HG03460 (cell line): ENCODE data around the gene WBP1L.
"Not testable (repeated sequence)": the region's sequence is repeated elsewhere in the genome, so short reads cannot be mapped to it uniquely, and the experiment has no call there.

Experiments used
- ATAC-seq: cut with Tn5 transposase; IDR thresholded peaks from one replicate; pipeline ENCODE4 v1.9.1; 2021; ENCODE audit not compliant: unreplicated experiment

Gene WBP1L

GRCh38 chr10:102721954-102722353 lies 21.8 kb upstream of the WBP1L start:
- ATAC-seq = no peak

- ATAC-seq = no peak
Measured at GRCh38 chr10:102723989-102724388, 19.8 kb upstream of the WBP1L start.

- no peak for ATAC-seq
Measured at GRCh38 chr10:102726274-102726673, 17.5 kb upstream of the WBP1L start.

GRCh38 chr10:102727037-102727818 lies 16.5 kb upstream of the WBP1L start:
- ATAC-seq = no peak

GRCh38 chr10:102729029-102730026 lies 14.4 kb upstream of the WBP1L start:
- no peak for ATAC-seq

- ATAC-seq = no peak
Measured at GRCh38 chr10:102731222-102731800, 12.4 kb upstream of the WBP1L start.

GRCh38 chr10:102732661-102733060 lies 11.1 kb upstream of the WBP1L start:
- ATAC-seq = no peak

- no peak for ATAC-seq
Measured at GRCh38 chr10:102735065-102735562, 8.6 kb upstream of the WBP1L start.

- no peak for ATAC-seq
Measured at GRCh38 chr10:102738692-102739121, 5.0 kb upstream of the WBP1L start.

- no peak for ATAC-seq
Measured at GRCh38 chr10:102740229-102740628, 3.5 kb upstream of the WBP1L start.

GRCh38 chr10:102741726-102742237 lies 2.0 kb upstream of the WBP1L start:
- no peak for ATAC-seq

- not testable (repeated sequence) for ATAC-seq
Measured at GRCh38 chr10:102742313-102742712, 1.4 kb upstream of the WBP1L start.

- ATAC-seq = no peak
Measured at GRCh38 chr10:102743078-102743587, 615 bp upstream of the WBP1L start.

GRCh38 chr10:102744374-102745051 lies 765 bp downstream of the WBP1L start:
- ATAC-seq = no peak

GRCh38 chr10:102745157-102745556 lies 1.4 kb downstream of the WBP1L start:
- no peak for ATAC-seq

GRCh38 chr10:102752266-102752930 lies 8.7 kb downstream of the WBP1L start:
- ATAC-seq = no peak

- no peak for ATAC-seq
Measured at GRCh38 chr10:102752934-102753664, 9.4 kb downstream of the WBP1L start.

- no peak for ATAC-seq
Measured at GRCh38 chr10:102753718-102754117, 10.0 kb downstream of the WBP1L start.

GRCh38 chr10:102757323-102757722 lies 13.6 kb downstream of the WBP1L start:
- ATAC-seq = no peak
